ENCODE data around the gene KLRF2. TPM values are rescaled to one million over a fixed set of nuclear protein-coding genes. Genes with fewer than 3 reads are reported as not detected.

KLRF2 gene
- total RNA-seq, 2 experiments from 2014 or later: not detected

DNA sequence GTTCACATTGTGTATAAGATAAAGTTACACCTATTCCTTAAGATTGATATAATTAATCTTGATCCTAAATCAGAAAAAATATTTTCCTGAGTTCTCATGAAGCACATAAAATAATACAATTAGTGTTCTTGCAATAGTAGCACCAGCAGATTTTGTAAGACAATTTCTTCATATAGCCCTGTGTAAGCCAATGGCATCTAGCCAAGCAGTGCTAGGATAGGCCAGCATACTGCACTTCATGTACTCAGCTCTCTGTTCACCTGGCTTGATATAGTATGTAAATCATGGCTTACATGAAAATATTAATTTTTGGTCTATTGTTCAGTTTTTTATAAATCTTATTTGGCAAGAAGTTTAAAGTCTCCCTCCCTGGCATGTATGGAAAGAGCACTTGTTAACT is 1.9 kb downstream of the KLRF2 start:
- ChIA-PET CTCF (no interaction called here), POLR2A (no interaction called here)
- Mint-ChIP-seq H3K4me3 (no peak overlapping the region), H3K36me3 (ENCODE audit: low read depth) (no peaks in the 10 kb centered on the region), H3K4me1 (peaks cover 5% of the 10 kb centered on the region), H3K9me3 (ENCODE audit: low read depth) (no peaks in the 10 kb centered on the region), H3K27me3 (no peaks in the 10 kb centered on the region), H3K27ac (no peak overlapping the region)
- ATAC-seq (no peak), DNase-seq (no peak)
- intact Hi-C loops (cut with DNase I, micrococcal nuclease): no loop called here

DNA sequence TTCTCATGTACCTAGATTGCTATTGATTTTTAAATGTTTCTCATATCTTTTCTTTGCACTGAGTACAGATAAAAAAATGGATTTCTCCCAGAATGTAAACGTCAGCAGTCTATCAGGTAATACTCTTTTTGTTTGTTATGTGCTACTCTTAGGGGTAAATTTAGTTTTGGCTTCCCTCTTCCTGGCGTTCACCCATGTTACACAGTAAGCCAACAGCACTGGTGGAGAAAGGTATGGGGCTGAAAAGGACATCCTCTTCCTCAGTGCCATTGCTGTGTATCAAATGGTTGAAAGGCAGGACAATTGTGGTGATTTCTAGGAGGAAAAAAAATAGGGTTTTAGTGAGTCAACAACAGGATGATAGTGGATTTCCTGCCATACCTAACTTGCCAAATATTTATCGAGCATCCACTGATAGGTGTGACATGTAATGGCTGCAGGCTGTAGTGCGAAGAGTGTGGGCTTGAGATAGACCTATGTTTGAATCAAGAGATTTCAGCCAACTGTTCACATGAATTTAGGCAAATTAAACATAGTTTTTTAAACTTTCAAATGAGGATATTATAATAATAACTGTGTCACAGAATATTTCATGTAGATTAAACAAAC is 7.5 kb downstream of the KLRF2 start:
- ChIA-PET CTCF (no interaction called here), POLR2A (no interaction called here)
- DNase-seq (no peak), ATAC-seq (no peak)
- Mint-ChIP-seq H3K9me3 (ENCODE audit: low read depth) (no peaks in the 10 kb centered on the region), H3K4me1 (peaks cover 4% of the 10 kb centered on the region), H3K36me3 (ENCODE audit: low read depth) (no peaks in the 10 kb centered on the region), H3K27me3 (no peaks in the 10 kb centered on the region), H3K27ac (no peak overlapping the region), H3K4me3 (no peak overlapping the region)
- intact Hi-C loops (cut with DNase I, micrococcal nuclease): no loop called here

DNA sequence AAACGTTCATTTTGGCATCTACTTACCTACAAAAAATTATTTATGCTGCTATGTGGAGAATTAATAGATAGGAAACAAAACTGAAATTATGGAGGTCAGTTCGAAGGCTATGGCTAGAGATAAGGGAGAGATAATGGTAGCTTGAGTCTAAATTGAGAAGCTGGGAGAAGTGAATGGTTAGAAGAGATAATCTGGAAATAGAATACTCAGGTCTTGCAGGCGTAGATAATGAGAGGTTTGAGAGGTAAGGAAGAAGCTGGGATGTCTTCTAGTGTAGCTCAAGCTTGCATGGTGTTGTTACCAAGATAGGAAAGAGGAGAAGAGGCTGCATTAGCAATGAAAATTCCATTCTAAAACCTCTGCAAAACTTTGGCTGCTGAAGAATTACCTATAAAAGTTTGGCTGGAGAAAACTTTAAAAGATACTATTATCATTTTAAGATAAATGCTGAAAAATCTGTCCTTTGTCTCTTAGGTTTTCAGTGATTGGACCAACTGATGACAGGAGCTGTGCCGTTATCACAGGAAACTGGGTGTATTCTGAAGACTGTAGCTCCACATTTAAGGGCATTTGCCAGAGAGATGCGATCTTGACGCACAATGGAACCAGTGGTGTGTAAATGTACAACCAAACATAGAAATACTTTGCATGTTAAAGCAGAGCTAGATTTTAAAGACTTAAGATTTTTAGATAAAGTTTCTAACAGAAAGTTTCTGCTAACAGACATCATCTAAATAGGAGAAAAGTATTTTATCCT is 14.1 kb downstream of the KLRF2 start:
- Mint-ChIP-seq H3K27me3 (no peaks in the 10 kb centered on the region), H3K36me3 (ENCODE audit: low read depth) (no peaks in the 10 kb centered on the region), H3K4me1 (no peaks in the 10 kb centered on the region), H3K27ac (no peak overlapping the region), H3K9me3 (ENCODE audit: low read depth) (no peaks in the 10 kb centered on the region), H3K4me3 (no peak overlapping the region)
- DNase-seq: no peak
- no peak for ATAC-seq
- ChIA-PET CTCF (interaction anchor here (0.7 to 2.4 kb wide), 6 partner anchors 8 to 220 kb away, joined by 3 to 11 read pairs (median 4); no protein-coding TSS in a partner anchor), POLR2A (no interaction called here)
- intact Hi-C loops (cut with DNase I, micrococcal nuclease): no loop called here

DNA sequence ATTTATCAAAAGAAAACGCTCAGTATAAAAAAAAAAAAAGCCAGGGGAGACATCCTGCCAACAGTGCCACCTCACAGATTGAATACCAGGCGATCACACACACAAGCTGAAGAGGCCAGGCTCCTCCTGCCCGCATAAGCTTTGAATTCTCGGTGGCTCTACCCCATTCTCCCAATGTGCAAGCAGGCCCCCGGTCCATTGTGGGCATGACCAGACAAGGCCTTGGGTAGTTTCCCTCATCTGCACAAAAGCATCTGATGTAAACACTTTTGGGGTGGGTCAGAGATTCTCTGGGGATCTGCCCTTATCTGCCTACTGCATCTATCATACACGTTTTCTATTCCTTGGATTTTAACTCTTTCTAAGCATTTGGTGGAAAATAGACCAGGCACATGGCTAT is 16.2 kb downstream of the KLRF2 start:
- H3K36me3 Mint-ChIP-seq (ENCODE audit: low read depth): peaks cover 3% of the 10 kb centered on the region
- H3K27me3 Mint-ChIP-seq: no peaks in the 10 kb centered on the region
- H3K4me3 Mint-ChIP-seq: no peak overlapping the region
- intact Hi-C loops (cut with DNase I, micrococcal nuclease): no loop called here
- ATAC-seq (no peak), DNase-seq (no peak)
- POLR2A ChIA-PET: no interaction called here
- H3K27ac Mint-ChIP-seq: no peak overlapping the region
- no peaks in the 10 kb centered on the region for H3K4me1 Mint-ChIP-seq
- peaks cover 4% of the 10 kb centered on the region for H3K9me3 Mint-ChIP-seq (ENCODE audit: low read depth)
- CTCF ChIA-PET: interaction anchor here (1.0 to 1.2 kb wide), 2 partner anchors 8 to 10 kb away, joined by 3 to 6 read pairs; no protein-coding TSS in a partner anchor

DNA sequence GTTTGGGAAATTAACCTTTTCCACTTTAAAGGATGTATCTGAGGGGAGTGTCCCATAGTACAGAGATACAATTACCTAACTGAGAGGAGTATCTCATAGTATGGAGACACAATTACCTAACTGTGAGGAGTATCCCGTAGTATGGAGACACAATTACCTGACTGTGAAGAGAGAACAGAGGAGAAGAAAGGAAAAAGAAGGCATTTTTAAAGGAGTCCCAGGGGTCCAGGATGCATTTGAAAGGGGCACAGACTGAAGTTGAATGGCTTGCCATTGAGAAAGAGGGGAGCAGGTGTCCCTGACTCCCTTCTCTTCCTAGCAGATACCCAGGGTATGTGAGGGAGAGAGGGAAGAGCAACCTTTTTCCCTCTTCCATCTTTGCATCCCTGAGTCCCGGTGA is 17.9 kb downstream of the KLRF2 start:
- ATAC-seq (no peak), DNase-seq (no peak)
- peaks cover 6% of the 10 kb centered on the region for H3K36me3 Mint-ChIP-seq (ENCODE audit: low read depth)
- H3K4me1 Mint-ChIP-seq: no peaks in the 10 kb centered on the region
- no peak overlapping the region for H3K27ac Mint-ChIP-seq
- intact Hi-C loops (cut with DNase I, micrococcal nuclease): no loop called here
- POLR2A ChIA-PET: no interaction called here
- peaks cover 14% of the 10 kb centered on the region for H3K9me3 Mint-ChIP-seq (ENCODE audit: low read depth)
- H3K4me3 Mint-ChIP-seq: no peak overlapping the region
- no peaks in the 10 kb centered on the region for H3K27me3 Mint-ChIP-seq
- CTCF ChIA-PET: no interaction called here

DNA sequence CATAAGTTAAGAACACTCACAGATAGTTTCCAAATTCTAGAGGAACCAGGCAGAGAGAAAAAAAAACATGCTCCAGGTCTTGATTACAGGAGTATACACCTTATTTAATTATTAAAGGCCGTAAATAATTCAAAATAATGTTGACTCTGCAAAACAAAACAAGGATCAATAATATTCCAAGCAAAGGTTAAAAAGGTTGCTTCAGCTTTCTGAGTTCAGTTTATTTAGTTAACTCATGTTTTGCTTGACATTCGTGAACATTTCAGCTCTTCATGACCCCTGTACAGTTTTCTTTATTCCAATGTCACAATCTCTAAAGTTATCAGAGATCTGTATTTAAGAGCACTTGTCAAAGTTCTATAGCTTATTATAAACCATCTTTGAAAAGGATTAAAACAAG is 19.6 kb downstream of the KLRF2 start:
- H3K4me1 Mint-ChIP-seq: peaks cover 4% of the 10 kb centered on the region
- H3K27ac Mint-ChIP-seq: no peak overlapping the region
- ATAC-seq (no peak), DNase-seq (no peak)
- H3K27me3 Mint-ChIP-seq: no peaks in the 10 kb centered on the region
- peaks cover 14% of the 10 kb centered on the region for H3K9me3 Mint-ChIP-seq (ENCODE audit: low read depth)
- peaks cover 6% of the 10 kb centered on the region for H3K36me3 Mint-ChIP-seq (ENCODE audit: low read depth)
- intact Hi-C loops (cut with DNase I, micrococcal nuclease): no loop called here
- ChIA-PET POLR2A (no interaction called here), CTCF (interaction anchor here (1.5 kb wide), 1 partner anchor 14 kb away, joined by 5 read pairs; no protein-coding TSS in a partner anchor)
- no peak overlapping the region for H3K4me3 Mint-ChIP-seq

DNA sequence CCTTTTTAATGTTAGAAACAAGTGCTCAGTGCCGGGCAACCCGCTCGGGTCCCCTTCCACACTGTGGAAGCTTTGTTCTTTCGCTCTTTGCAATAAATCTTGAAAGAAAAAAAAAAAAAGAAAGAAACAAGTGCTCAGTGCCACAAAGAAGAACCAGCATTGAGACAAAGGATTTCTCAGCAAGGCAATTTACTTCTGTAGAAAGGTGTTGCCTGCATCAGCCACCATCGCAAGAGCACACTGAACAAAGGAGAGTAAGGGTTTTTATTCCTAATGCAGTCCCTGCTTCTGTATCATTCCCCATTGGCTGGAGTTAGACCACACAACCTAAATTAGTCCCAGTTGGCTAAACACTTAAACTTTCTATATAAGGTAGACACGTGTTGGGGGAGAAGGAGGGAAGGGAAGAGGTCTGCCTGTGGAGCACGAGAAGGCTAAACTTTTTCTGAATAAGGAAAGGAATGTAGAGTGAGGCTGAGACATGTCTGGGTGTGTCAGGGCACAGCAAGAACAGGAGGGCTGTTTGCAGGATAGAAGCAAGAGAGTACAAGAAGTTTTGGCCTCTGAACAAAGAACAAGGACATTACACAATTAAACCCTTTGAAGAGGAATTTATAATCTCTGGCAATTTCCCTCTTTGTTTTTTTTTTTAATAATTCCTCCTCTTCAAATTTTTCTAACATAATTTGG is 21.4 kb downstream of the KLRF2 start:
- Mint-ChIP-seq H3K9me3 (ENCODE audit: low read depth) (peaks cover 14% of the 10 kb centered on the region), H3K4me3 (no peak overlapping the region), H3K27ac (no peak overlapping the region), H3K36me3 (ENCODE audit: low read depth) (peaks cover 6% of the 10 kb centered on the region), H3K27me3 (no peaks in the 10 kb centered on the region), H3K4me1 (peaks cover 22% of the 10 kb centered on the region)
- POLR2A ChIA-PET: no interaction called here
- CTCF ChIA-PET: interaction anchor here (0.7 kb wide), 1 partner anchor 43 kb away, joined by 4 read pairs; no protein-coding TSS in a partner anchor
- no peak for ATAC-seq
- no peak for DNase-seq
- intact Hi-C loops (cut with DNase I, micrococcal nuclease): no loop called here

DNA sequence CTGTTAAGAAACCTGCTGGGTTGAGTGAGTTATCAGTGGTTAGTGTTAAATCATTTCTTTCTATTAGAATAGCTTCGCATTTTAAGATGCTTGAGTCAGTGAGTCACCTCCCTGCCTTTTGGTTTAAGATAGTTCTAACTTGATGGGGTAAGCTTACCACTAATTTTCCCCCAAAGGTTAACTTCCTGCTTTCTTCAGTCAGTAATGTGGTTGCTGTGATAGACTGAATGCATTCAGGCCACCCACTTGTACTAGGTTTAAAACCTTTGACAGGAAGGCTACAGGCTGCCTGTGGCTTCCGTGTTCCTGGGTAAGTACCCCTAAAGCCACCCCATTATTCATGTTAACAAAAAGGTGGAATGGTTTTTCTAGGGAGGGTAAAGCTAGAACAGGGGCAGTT is 25.6 kb downstream of the KLRF2 start:
- peak; percentile 98 for ATAC-seq
- Mint-ChIP-seq H3K27me3 (no peaks in the 10 kb centered on the region), H3K27ac (peak overlapping the region; percentile 61), H3K4me1 (peaks cover 27% of the 10 kb centered on the region), H3K9me3 (ENCODE audit: low read depth) (peaks cover 37% of the 10 kb centered on the region), H3K36me3 (ENCODE audit: low read depth) (peaks cover 20% of the 10 kb centered on the region), H3K4me3 (no peak overlapping the region)
- POLR2A ChIA-PET: no interaction called here
- peak; percentile 30 for DNase-seq
- CTCF ChIA-PET: interaction anchor here (0.7 to 2.5 kb wide), 13 partner anchors 9 to 169 kb away, joined by 3 to 11 read pairs (median 5); no protein-coding TSS in a partner anchor
- intact Hi-C loops (cut with DNase I, micrococcal nuclease): no loop called here

DNA sequence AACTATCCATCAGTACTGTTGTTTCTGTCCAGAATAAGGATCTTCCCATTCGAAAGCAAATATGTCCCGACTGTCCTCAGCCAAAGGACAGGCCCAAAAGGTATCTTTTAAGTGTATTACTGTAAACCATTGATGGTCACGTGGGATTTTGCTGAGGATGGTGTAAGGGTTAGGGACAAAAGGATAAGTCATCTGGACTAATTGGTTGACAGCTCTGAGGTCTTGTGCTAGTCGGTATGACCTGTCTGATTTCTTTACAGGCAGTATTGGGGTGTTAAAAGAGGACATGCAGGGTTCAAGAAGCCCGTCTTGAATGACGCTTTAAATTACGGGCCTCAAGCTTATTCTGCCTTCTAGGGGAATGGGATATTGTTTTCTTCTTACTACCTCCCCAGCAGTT is 26.5 kb downstream of the KLRF2 start:
- intact Hi-C loops (cut with DNase I, micrococcal nuclease): no loop called here
- H3K27ac Mint-ChIP-seq: no peak overlapping the region
- no peak for ATAC-seq
- CTCF ChIA-PET: interaction anchor here (0.7 to 2.5 kb wide), 9 partner anchors 10 to 169 kb away, joined by 3 to 11 read pairs (median 4); no protein-coding TSS in a partner anchor
- H3K4me1 Mint-ChIP-seq: peaks cover 29% of the 10 kb centered on the region
- DNase-seq: no peak
- H3K4me3 Mint-ChIP-seq: no peak overlapping the region
- peaks cover 18% of the 10 kb centered on the region for H3K36me3 Mint-ChIP-seq (ENCODE audit: low read depth)
- no peaks in the 10 kb centered on the region for H3K27me3 Mint-ChIP-seq
- POLR2A ChIA-PET: no interaction called here
- H3K9me3 Mint-ChIP-seq (ENCODE audit: low read depth): peaks cover 37% of the 10 kb centered on the region

DNA sequence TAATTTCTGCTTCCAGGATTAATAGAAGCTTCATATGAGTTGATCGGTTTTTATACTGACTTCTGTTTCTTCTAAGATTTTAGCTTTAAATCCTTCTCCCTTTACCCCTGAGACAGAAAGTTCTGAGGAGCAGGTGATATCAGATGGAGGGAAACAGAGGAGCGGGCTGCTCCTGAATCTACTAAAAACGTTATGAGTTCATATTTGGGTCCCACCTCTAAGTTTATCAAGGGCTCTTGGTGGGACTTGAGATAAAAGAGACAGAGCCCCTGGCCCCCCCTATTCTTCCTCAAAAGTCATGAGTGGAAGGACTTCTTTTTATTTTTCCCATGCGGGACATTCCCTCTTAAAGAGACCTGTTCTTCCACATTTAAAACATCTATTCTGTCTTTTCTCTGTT is 27.1 kb downstream of the KLRF2 start:
- H3K27me3 Mint-ChIP-seq: no peaks in the 10 kb centered on the region
- ChIA-PET CTCF (interaction anchor here (1.2 to 2.5 kb wide), 5 partner anchors 11 to 94 kb away, joined by 3 to 8 read pairs (median 4); no protein-coding TSS in a partner anchor), POLR2A (no interaction called here)
- H3K4me3 Mint-ChIP-seq: no peak overlapping the region
- peaks cover 30% of the 10 kb centered on the region for H3K4me1 Mint-ChIP-seq
- H3K36me3 Mint-ChIP-seq (ENCODE audit: low read depth): peaks cover 18% of the 10 kb centered on the region
- H3K27ac Mint-ChIP-seq: no peak overlapping the region
- ATAC-seq (no peak), DNase-seq (no peak)
- intact Hi-C loops (cut with DNase I, micrococcal nuclease): no loop called here
- H3K9me3 Mint-ChIP-seq (ENCODE audit: low read depth): peaks cover 32% of the 10 kb centered on the region

DNA sequence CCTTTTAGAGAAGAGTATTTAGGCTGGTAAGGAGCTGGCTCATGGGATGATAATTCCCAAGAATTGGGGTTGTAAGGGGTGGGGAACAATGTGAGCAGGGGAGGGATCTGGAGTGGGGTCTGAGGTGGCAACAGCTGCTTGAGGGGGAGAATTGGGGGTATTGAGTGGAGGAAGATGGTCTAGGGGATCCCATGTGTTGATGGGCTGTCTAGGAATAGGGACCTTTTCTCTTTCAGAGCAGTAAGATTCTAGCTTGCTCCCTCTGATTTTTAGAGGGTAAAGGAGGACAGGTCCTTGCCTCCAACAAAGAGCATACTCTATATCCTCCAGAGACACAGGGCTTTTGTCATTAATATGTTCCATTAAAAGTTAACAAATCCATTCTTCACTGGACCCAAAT is 28.4 kb downstream of the KLRF2 start:
- CTCF ChIA-PET: interaction anchor here (0.9 kb wide), 1 partner anchor 159 kb away, joined by 3 read pairs; no protein-coding TSS in a partner anchor

More for the DNA sequence above, 28.4 kb downstream of the KLRF2 start:
- POLR2A ChIA-PET: interaction anchor here (0.6 kb wide), 1 partner anchor 86 kb away, joined by 3 read pairs; no protein-coding TSS in a partner anchor
- H3K4me3 Mint-ChIP-seq: no peak overlapping the region
- DNase-seq (no peak), ATAC-seq (no peak)
- peaks cover 18% of the 10 kb centered on the region for H3K36me3 Mint-ChIP-seq (ENCODE audit: low read depth)
- intact Hi-C loops (cut with DNase I, micrococcal nuclease): no loop called here
- peaks cover 30% of the 10 kb centered on the region for H3K4me1 Mint-ChIP-seq
- H3K27me3 Mint-ChIP-seq: no peaks in the 10 kb centered on the region
- peaks cover 30% of the 10 kb centered on the region for H3K9me3 Mint-ChIP-seq (ENCODE audit: low read depth)
- H3K27ac Mint-ChIP-seq: no peak overlapping the region
